ENCODE results near the gene FMN2. TPM values are rescaled to one million over a fixed set of nuclear protein-coding genes. Genes with fewer than 3 reads are reported as not detected.

Gene FMN2
- total and polyA plus RNA-seq, 4 donors: 0.14 to 2.7 (median 1.2) TPM

- Histone ChIP-seq H3K27me3 (ENCODE audit: control insufficient read depth in 3 of 3, insufficient read depth in 3 of 3, low read length in 2 of 3) (no peaks in the 10 kb centered on the region), H3K36me3 (ENCODE audit: control insufficient read depth in 4 of 4, insufficient read depth in 4 of 4, low read length in 4 of 4) (no peaks in the 10 kb centered on the region), H3K27ac (ENCODE audit: low read depth in 1 of 2, low read length in 1 of 2) (no peak overlapping the region), H3K4me3 (no peak overlapping the region), H3K9ac (ENCODE audit: insufficient read depth in 1 of 2, low read length in 2 of 2) (no peak overlapping the region), H3K4me1 (ENCODE audit: control insufficient read depth in 5 of 5, insufficient read depth in 5 of 5, low read length in 5 of 5) (peaks cover 0 to 3% (median 0%) of the 10 kb centered on the region in 5 donors), H3K9me3 (ENCODE audit: control insufficient read depth in 4 of 4, insufficient read depth in 3 of 4, low read length in 3 of 4) (no peaks in the 10 kb centered on the region)
- no peak for TF ChIP-seq CTCF (IDR thresholded peaks at IDR 0.05; ENCODE audit: control extremely low read depth, extremely low read depth)
- ATAC-seq (ENCODE audit: insufficient read depth, low FRiP score) (no peak), DNase-seq (peak; percentile 36 to 73 (median 67))
- WGBS, 2 donors: 66 to 83% methylated on average over 7 of the region's 7 CpGs
Measured at GRCh38 chr1:240282061-240282830, 190.6 kb downstream of the FMN2 start.

GRCh38 chr1:240284656-240285414 lies 193.2 kb downstream of the FMN2 start:
- H3K36me3 ChIP-seq (ENCODE audit: control insufficient read depth in 4 of 4, insufficient read depth in 4 of 4, low read length in 4 of 4): no peaks in the 10 kb centered on the region
- ATAC-seq (ENCODE audit: insufficient read depth, low FRiP score): no peak
- no peak overlapping the region for H3K27ac ChIP-seq (ENCODE audit: low read depth in 1 of 2, low read length in 1 of 2)
- no peak for DNase-seq
- H3K4me1 ChIP-seq (ENCODE audit: control insufficient read depth in 5 of 5, insufficient read depth in 5 of 5, low read length in 5 of 5): no peaks in the 10 kb centered on the region
- TF ChIP-seq CTCF (IDR thresholded peaks at IDR 0.05; ENCODE audit: control extremely low read depth, extremely low read depth): no peak
- H3K4me3 ChIP-seq: no peak overlapping the region
- 75 to 77% methylated on average over 7 of the region's 7 CpGs for WGBS, 2 donors
- no peaks in the 10 kb centered on the region for H3K27me3 ChIP-seq (ENCODE audit: control insufficient read depth in 3 of 3, insufficient read depth in 3 of 3, low read length in 2 of 3)
- H3K9me3 ChIP-seq (ENCODE audit: control insufficient read depth in 4 of 4, insufficient read depth in 3 of 4, low read length in 3 of 4): no peaks in the 10 kb centered on the region
- H3K9ac ChIP-seq (ENCODE audit: insufficient read depth in 1 of 2, low read length in 2 of 2): no peak overlapping the region

GRCh38 chr1:240285540-240285939 lies 193.9 kb downstream of the FMN2 start:
- Histone ChIP-seq H3K9ac (ENCODE audit: insufficient read depth in 1 of 2, low read length in 2 of 2) (no peak overlapping the region), H3K27me3 (ENCODE audit: control insufficient read depth in 3 of 3, insufficient read depth in 3 of 3, low read length in 2 of 3) (no peaks in the 10 kb centered on the region), H3K9me3 (ENCODE audit: control insufficient read depth in 4 of 4, insufficient read depth in 3 of 4, low read length in 3 of 4) (no peaks in the 10 kb centered on the region), H3K36me3 (ENCODE audit: control insufficient read depth in 4 of 4, insufficient read depth in 4 of 4, low read length in 4 of 4) (no peaks in the 10 kb centered on the region), H3K27ac (ENCODE audit: low read depth in 1 of 2, low read length in 1 of 2) (no peak overlapping the region), H3K4me1 (ENCODE audit: control insufficient read depth in 5 of 5, insufficient read depth in 5 of 5, low read length in 5 of 5) (no peaks in the 10 kb centered on the region), H3K4me3 (no peak overlapping the region)
- DNase-seq (no peak), ATAC-seq (ENCODE audit: insufficient read depth, low FRiP score) (no peak)
- no peak for TF ChIP-seq CTCF (IDR thresholded peaks at IDR 0.05; ENCODE audit: control extremely low read depth, extremely low read depth)
- 78 to 83% methylated on average over 4 of the region's 4 CpGs for WGBS, 2 donors
